ENCODE results near the gene MCM10.

Gene MCM10

DNA sequence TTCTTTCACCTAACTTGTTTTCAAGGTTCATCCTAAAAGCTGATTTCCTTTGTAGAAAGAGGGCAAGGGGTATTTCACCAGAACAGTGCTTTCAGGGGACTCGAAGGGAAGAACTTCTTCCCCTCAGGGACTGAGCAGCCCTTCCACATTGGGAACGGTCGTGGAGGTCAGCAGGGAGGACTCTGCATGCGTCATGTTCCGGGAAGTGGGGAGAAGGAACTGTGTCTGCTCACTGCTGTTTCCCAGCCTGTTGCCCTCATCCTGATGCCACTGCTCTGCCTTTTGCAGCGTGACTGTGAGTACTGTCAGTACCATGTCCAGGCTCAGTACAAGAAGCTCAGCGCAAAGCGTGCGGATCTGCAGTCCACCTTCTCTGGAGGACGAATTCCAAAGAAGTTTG lies 27.2 kb downstream of the MCM10 start:
- ChIA-PET POLR2A (no interaction called here), CTCF (no interaction called here)

DNA sequence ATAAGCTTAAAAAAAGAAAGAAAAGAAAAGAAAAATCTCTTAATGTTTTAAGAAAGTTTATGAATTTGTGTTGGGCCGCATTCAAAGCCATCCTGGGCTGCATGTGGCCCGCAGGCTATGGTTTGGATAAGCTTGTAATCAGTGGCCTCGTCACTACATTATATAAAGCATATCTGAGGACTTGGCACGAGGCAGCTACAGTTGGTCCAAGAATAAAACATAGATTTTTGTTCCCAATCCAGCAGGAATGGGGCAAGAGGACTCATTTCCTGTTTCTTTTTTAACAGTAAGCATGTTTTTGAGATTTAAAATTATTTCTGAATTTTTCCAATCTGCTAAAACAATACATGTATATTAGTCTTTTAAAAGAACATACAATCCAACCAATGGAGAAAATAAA lies 28.6 kb downstream of the MCM10 start:
- POLR2A ChIA-PET, result no interaction called here
- CTCF ChIA-PET, result interaction anchor here (0.7 to 1.7 kb wide), 3 partner anchors 13 to 28 kb away, joined by 3 to 6 read pairs (median 3); partner anchors contain the start of gene MCM10

More for the DNA sequence above, 27.2 kb downstream of the MCM10 start:
- TF ChIP-seq, protein P1, sequence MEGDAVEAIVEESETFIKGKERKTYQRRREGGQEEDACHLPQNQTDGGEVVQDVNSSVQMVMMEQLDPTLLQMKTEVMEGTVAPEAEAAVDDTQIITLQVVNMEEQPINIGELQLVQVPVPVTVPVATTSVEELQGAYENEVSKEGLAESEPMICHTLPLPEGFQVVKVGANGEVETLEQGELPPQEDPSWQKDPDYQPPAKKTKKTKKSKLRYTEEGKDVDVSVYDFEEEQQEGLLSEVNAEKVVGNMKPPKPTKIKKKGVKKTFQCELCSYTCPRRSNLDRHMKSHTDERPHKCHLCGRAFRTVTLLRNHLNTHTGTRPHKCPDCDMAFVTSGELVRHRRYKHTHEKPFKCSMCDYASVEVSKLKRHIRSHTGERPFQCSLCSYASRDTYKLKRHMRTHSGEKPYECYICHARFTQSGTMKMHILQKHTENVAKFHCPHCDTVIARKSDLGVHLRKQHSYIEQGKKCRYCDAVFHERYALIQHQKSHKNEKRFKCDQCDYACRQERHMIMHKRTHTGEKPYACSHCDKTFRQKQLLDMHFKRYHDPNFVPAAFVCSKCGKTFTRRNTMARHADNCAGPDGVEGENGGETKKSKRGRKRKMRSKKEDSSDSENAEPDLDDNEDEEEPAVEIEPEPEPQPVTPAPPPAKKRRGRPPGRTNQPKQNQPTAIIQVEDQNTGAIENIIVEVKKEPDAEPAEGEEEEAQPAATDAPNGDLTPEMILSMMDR (IDR thresholded peaks at IDR 0.05; ENCODE audit: insufficient read depth, low read length, missing control alignments), result no peak
- H3K4me3 ChIP-seq (ENCODE audit: low read depth, low read length), result no peak overlapping the region
- no peak for DNase-seq (ENCODE audit: low read depth, low spot score)

DNA sequence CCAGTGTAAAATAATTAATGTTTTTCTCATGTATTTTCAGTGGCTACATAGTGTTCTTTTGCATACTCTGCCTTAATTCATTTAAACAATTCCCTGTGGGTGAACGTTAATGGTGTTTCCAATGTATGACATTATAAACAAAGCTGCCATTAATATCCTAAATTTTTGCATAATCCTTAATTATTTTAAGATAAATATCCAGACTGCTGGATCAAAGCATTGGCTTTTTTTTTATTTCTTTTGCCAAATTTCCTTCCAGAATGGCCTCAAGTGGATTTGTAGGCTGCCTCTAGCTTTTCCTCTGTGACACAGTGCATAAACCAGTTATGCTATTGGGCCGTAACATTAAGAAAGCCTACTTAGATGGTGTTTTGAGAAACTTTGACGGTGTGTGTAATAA lies 29.5 kb downstream of the MCM10 start:
- TF ChIP-seq, protein P1 (IDR thresholded peaks at IDR 0.05; ENCODE audit: insufficient read depth, low read length, missing control alignments), result no peak
- no peak overlapping the region for H3K4me3 ChIP-seq (ENCODE audit: low read depth, low read length)
- CTCF ChIA-PET, result interaction anchor here (1.7 kb wide), 1 partner anchor 15 kb away, joined by 6 read pairs; no protein-coding TSS in a partner anchor
- POLR2A ChIA-PET, result no interaction called here
- DNase-seq (ENCODE audit: low read depth, low spot score), result no peak

More for the DNA sequence above, 28.6 kb downstream of the MCM10 start:
- no peak overlapping the region for H3K4me3 ChIP-seq (ENCODE audit: low read depth, low read length)
- DNase-seq (ENCODE audit: low read depth, low spot score), result no peak
- TF ChIP-seq, protein P1 (IDR thresholded peaks at IDR 0.05; ENCODE audit: insufficient read depth, low read length, missing control alignments), result no peak

GRCh38 chr10:13191362-13191761 lies 30.0 kb downstream of the MCM10 start:
- TF ChIP-seq, protein P1 (IDR thresholded peaks at IDR 0.05; ENCODE audit: insufficient read depth, low read length, missing control alignments), result no peak
- no peak overlapping the region for H3K4me3 ChIP-seq (ENCODE audit: low read depth, low read length)
- ChIA-PET CTCF (interaction anchor here (0.9 kb wide), 1 partner anchor 30 kb away, joined by 3 read pairs; the partner anchor contains the start of gene MCM10), POLR2A (no interaction called here)
- no peak for DNase-seq (ENCODE audit: low read depth, low spot score)

GRCh38 chr10:13193637-13194036 lies 32.3 kb downstream of the MCM10 start:
- POLR2A ChIA-PET, result no interaction called here
- CTCF ChIA-PET, result interaction anchor here (0.7 to 2.6 kb wide), 2 partner anchors 12 to 353 kb away, joined by 3 to 10 read pairs; no protein-coding TSS in a partner anchor
- H3K4me3 ChIP-seq (ENCODE audit: low read depth, low read length), result no peak overlapping the region
- TF ChIP-seq, protein P1 (IDR thresholded peaks at IDR 0.05; ENCODE audit: insufficient read depth, low read length, missing control alignments), result no peak
- DNase-seq (ENCODE audit: low read depth, low spot score), result no peak

- ChIA-PET POLR2A (no interaction called here), CTCF (interaction anchor here (0.7 to 2.6 kb wide), 3 partner anchors 10 to 34 kb away, joined by 3 to 10 read pairs (median 3); no protein-coding TSS in a partner anchor)
- no peak overlapping the region for H3K4me3 ChIP-seq (ENCODE audit: low read depth, low read length)
- TF ChIP-seq, protein P1 (IDR thresholded peaks at IDR 0.05; ENCODE audit: insufficient read depth, low read length, missing control alignments), result no peak
- no peak for DNase-seq (ENCODE audit: low read depth, low spot score)
Observed at GRCh38 chr10:13195016-13195415, 33.7 kb downstream of the MCM10 start.

All from AG04449 (cell line).